PFSK-1 (cell line): Measurements from ENCODE around the gene UBE2V1.

Experiments used
- FOXP2 ChIP-seq: optimal IDR thresholded peaks from 2 replicates; pipeline ENCODE3; 2011; ENCODE audit warnings: borderline replicate concordance, control low read depth, inconsistent platforms; ENCODE audit not compliant: insufficient read depth; ENCODE audit errors: extremely low read length, extremely low read depth
- POLR2AphosphoS5 ChIP-seq: IDR thresholded peaks from 2 replicates; pipeline ENCODE4 v1.6.1; 2012; ENCODE audit warnings: low read depth, mild to moderate bottlenecking, control low read depth, low read length, moderate library complexity
- SIN3A ChIP-seq: IDR thresholded peaks from 2 replicates; pipeline ENCODE4 v1.6.1; 2012; ENCODE audit warnings: mild to moderate bottlenecking, low read length, moderate library complexity, borderline replicate concordance; ENCODE audit not compliant: insufficient read depth
- TAF1 ChIP-seq: IDR thresholded peaks from 2 replicates; pipeline ENCODE4 v1.6.1; 2012; ENCODE audit warnings: low read length, control low read depth, borderline replicate concordance; ENCODE audit not compliant: insufficient read depth
- TF ChIP-seq, protein P1 (sequence below), 2 experiments: IDR thresholded peaks; 2 replicates each; pipeline versions ENCODE4 v1.6.1 to v1.8.0; 2011 to 2012; ENCODE audit warnings: low read depth in 2 of 2, low read length in 2 of 2, control low read depth in 1 of 2, inconsistent platforms in 1 of 2, mild to moderate bottlenecking in 1 of 2, moderate library complexity in 1 of 2; ENCODE audit not compliant: insufficient read depth in 1 of 2

UBE2V1 gene

DNA sequence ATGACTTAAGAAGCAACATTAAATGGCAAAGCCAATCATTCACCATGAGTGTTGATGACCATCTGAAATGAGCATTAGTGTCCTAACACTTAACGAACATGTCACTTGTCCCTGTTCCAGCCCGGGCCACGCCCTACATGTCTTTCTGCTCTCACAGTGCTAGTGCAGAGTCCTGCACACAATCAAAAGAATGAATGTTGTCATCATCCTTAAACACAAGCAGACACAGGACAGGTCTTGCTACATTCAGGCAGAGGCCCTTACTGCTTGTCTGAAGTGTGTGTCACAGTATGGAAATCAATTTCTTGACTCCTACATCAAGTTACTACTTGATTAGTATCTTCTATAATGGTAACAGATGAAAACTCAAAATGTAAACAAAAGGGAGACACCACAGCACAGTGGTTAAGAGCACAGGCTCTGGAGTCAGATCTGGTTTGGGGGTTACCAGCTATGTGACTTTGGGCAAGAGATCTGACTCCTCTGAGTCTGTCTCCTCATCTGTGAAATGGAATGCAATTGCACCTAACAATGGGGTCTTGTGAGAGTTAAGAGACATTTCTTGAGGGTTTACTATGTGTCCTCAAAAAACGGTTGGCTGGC is 17.4 kb downstream of the UBE2V1 start:
- TF ChIP-seq SIN3A: no peak
- no peak for TF ChIP-seq TAF1
- TF ChIP-seq POLR2AphosphoS5: no peak
- TF ChIP-seq, protein P1, sequence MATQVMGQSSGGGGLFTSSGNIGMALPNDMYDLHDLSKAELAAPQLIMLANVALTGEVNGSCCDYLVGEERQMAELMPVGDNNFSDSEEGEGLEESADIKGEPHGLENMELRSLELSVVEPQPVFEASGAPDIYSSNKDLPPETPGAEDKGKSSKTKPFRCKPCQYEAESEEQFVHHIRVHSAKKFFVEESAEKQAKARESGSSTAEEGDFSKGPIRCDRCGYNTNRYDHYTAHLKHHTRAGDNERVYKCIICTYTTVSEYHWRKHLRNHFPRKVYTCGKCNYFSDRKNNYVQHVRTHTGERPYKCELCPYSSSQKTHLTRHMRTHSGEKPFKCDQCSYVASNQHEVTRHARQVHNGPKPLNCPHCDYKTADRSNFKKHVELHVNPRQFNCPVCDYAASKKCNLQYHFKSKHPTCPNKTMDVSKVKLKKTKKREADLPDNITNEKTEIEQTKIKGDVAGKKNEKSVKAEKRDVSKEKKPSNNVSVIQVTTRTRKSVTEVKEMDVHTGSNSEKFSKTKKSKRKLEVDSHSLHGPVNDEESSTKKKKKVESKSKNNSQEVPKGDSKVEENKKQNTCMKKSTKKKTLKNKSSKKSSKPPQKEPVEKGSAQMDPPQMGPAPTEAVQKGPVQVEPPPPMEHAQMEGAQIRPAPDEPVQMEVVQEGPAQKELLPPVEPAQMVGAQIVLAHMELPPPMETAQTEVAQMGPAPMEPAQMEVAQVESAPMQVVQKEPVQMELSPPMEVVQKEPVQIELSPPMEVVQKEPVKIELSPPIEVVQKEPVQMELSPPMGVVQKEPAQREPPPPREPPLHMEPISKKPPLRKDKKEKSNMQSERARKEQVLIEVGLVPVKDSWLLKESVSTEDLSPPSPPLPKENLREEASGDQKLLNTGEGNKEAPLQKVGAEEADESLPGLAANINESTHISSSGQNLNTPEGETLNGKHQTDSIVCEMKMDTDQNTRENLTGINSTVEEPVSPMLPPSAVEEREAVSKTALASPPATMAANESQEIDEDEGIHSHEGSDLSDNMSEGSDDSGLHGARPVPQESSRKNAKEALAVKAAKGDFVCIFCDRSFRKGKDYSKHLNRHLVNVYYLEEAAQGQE (IDR thresholded peaks at IDR 0.05; ENCODE audit: insufficient read depth in 1 of 2, low read depth in 2 of 2, low read length in 2 of 2): no peak
- TF ChIP-seq FOXP2: no peak

DNA sequence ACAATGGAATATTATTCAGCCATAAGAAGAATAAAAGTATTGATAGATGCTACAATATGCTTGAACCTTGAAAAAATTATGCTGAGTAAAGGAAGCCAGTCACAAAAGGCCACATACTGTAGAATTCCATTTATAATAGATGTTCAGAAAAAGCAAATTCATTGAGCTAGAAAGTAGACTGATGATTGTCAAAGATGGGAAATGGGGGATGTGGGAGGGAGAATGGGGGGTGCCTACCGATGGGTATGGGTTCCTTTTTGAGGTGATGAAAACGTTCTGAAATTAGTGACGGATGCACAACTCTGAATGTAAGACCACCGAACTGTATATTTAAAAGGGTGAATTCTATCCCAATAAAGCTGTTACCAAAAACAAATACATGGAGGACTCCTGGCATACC is 18.4 kb downstream of the UBE2V1 start:
- TF ChIP-seq FOXP2: no peak
- no peak for TF ChIP-seq POLR2AphosphoS5

DNA sequence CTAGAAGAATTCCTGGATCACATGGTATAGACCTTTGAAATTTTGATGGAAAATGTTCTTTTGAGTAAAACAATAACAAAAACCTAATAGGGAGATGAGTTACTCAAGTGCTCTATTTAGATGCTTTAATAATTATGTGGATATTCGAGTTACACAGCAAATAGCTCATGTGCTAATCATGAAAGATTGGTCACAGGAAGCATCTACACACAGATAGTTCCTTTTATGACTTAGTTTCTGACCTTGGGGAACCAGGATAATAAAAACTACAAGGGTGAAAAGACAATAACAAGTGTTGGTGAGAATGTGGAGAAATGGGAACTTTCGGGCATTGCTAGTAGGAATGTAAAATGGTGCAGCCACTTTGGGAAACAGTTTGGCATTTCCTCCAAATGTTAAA is 19.7 kb downstream of the UBE2V1 start:
- TF ChIP-seq, protein P1 (IDR thresholded peaks at IDR 0.05; ENCODE audit: insufficient read depth in 1 of 2, low read depth in 2 of 2, low read length in 2 of 2): no peak
- TF ChIP-seq FOXP2 (no peak), TAF1 (no peak), SIN3A (no peak), POLR2AphosphoS5 (no peak)

DNA sequence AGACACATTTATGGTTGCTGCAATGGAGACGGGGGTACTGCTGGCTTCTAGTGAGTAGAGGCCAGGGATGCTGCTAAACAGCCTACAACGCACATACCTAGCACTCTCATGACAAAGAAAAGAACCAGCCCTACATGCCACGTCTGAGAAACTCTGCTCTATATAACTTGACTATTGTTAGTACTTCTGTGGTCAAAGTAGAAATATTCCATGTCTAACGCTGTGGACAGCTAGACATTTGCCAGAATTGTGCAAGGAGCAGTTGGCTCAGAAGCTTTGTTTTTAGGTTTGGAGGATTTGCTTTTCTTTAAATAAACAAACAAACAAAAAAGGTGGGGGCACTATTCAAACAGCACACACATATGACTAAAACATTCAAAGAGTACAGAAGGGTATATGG is 20.5 kb downstream of the UBE2V1 start:
- TF ChIP-seq FOXP2 (no peak), SIN3A (no peak), POLR2AphosphoS5 (no peak), TAF1 (no peak)
- TF ChIP-seq, protein P1 (IDR thresholded peaks at IDR 0.05; ENCODE audit: insufficient read depth in 1 of 2, low read depth in 2 of 2, low read length in 2 of 2): no peak

DNA sequence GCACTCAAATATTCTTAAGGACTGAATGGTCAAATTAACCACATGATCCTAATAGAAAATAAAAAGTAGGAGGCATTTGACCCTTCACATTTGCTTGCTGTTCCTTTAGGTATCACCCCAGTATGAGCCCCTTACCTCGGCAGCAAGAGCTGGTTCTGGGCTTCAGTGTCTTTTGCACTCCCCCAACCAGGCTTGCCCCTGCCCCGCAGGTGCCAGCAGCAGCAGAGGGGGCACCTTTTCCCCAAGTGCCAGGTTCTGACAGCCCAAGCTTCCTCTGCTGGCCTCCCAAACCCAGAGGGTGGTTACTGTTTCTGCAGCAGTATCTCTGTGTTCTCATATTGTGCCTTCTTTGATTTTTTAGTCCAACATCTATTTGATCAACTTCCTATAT is 23.2 kb downstream of the UBE2V1 start:
- no peak for TF ChIP-seq FOXP2
- no peak for TF ChIP-seq TAF1
- TF ChIP-seq POLR2AphosphoS5: no peak
- TF ChIP-seq, protein P1 (IDR thresholded peaks at IDR 0.05; ENCODE audit: insufficient read depth in 1 of 2, low read depth in 2 of 2, low read length in 2 of 2): no peak
